Mucosa of descending colon (tissue), 3 donors: ENCODE data around the gene SDF4. TPM values are rescaled to one million over a fixed set of nuclear protein-coding genes. Genes with fewer than 3 reads are reported as not detected.

Source experiments
- ATAC-seq: fragments of 200-7000 bp; cut with Tn5 transposase; one replicate; pipeline ENCODE4 v1.9.1; 2020; ENCODE audit warnings: mild to moderate bottlenecking, moderate library complexity
- DNase-seq, 3 donors: peaks; one replicate each; pipeline ENCODE4 v3.0.0-alpha.2; 2020
- H3K36me3 ChIP-seq: fragments of 200-600 bp; one replicate; pipeline ENCODE4 v1.8.0; 2021; ENCODE audit warnings: low read depth, mild to moderate bottlenecking
- H3K4me1 ChIP-seq: fragments of 200-600 bp; one replicate; pipeline ENCODE4 v1.8.0; 2021; ENCODE audit warnings: low read depth, mild to moderate bottlenecking
- H3K4me3 ChIP-seq: fragments of 200-600 bp; one replicate; pipeline ENCODE4 v1.8.0; 2021; ENCODE audit warnings: mild to moderate bottlenecking
- H3K9me3 ChIP-seq: fragments of 200-600 bp; one replicate; pipeline ENCODE4 v1.8.0; 2021; ENCODE audit warnings: mild to moderate bottlenecking
- intact Hi-C, 2 donors: fragments of 100-400 bp; cut with DNase I in 1 of 2; cut with micrococcal nuclease in 1 of 2; formaldehyde crosslinking; loops; one replicate each; pipeline versions ENCODE4 v1.11.0 to v1.11.1; 2022; cut with DNase I, micrococcal nuclease
- total RNA-seq, 3 donors: library from RNA; stranded (reverse); fragmentation: NEBNext Ultra II Directional in 2 of 3; extraction: Animal tissue kit (Norgen Biotek cat#: 25700) in 2 of 3; gene quantifications; one replicate each; pipeline versions ENCODE4 v1.2.1 to v1.2.4, GENCODE V29; 2021 to 2023
- TF ChIP-seq, protein P1 (sequence below): fragments of 200-600 bp; IDR thresholded peaks from one replicate; pipeline ENCODE4 v1.8.0; 2022; ENCODE audit warnings: antibody characterized with exemption, mild to moderate bottlenecking
- donor health status: DM: no; HTN: no; CAD: no; lungs with moderate emphysema.
- donor health status: DM: no; HTN: no; CAD: no.
- donor health status: DM: no; HTN: yes; CAD: no.

The SDF4 gene
- total RNA-seq, 3 donors from 2014 or later, result 169 to 257 (median 226) TPM

DNA sequence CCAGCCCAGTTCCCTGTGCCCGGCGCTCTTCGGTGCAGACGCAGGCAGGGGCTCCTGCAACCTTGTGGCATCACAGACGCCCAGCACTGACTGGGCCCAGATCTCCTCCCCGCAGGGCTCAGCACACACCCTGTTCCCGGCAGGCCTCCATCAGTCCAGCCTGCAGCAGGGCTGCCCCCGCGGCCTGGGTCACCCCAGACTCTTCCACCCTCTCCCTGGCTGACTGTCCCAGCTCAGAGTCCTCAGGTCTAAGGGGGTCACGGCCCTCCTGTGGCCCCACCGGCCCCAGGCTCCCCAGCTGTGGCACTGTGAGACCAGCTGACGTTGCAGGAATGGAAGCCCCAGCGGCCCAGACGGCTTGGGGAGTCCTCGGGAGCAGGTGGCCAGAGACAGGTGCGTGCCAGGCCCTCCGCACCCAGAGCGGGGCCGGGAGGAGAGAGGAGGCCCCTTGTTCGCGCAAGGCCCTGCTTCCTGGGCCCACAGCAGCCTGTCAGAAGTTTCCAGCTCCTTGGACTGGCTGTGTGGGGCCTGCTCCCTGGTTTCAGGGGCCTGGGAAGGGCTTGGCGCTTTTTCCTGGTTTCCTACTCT is 4.5 kb upstream of the SDF4 start:
- TF ChIP-seq, protein P1, sequence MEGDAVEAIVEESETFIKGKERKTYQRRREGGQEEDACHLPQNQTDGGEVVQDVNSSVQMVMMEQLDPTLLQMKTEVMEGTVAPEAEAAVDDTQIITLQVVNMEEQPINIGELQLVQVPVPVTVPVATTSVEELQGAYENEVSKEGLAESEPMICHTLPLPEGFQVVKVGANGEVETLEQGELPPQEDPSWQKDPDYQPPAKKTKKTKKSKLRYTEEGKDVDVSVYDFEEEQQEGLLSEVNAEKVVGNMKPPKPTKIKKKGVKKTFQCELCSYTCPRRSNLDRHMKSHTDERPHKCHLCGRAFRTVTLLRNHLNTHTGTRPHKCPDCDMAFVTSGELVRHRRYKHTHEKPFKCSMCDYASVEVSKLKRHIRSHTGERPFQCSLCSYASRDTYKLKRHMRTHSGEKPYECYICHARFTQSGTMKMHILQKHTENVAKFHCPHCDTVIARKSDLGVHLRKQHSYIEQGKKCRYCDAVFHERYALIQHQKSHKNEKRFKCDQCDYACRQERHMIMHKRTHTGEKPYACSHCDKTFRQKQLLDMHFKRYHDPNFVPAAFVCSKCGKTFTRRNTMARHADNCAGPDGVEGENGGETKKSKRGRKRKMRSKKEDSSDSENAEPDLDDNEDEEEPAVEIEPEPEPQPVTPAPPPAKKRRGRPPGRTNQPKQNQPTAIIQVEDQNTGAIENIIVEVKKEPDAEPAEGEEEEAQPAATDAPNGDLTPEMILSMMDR, result no peak
- Histone ChIP-seq H3K4me1 (peaks cover 26% of the 10 kb centered on the region), H3K4me3 (no peak overlapping the region), H3K9me3 (no peaks in the 10 kb centered on the region), H3K36me3 (no peaks in the 10 kb centered on the region)
- DNase-seq (no peak), ATAC-seq (no peak)
- intact Hi-C loops, result no loop called here

- no peaks in the 10 kb centered on the region for H3K36me3 ChIP-seq
- TF ChIP-seq, protein P1, result no peak
- ATAC-seq (no peak), DNase-seq (no peak)
- intact Hi-C loops, result no loop called here
- no peak overlapping the region for H3K4me3 ChIP-seq
- no peaks in the 10 kb centered on the region for H3K9me3 ChIP-seq
- H3K4me1 ChIP-seq, result peaks cover 33% of the 10 kb centered on the region
Measured at GRCh38 chr1:1235016-1235744, 3.4 kb upstream of the SDF4 start.

GRCh38 chr1:1234180-1234808 is 2.5 kb upstream of the SDF4 start:
- ATAC-seq, result no peak
- no peak for DNase-seq
- intact Hi-C loops, result no loop called here

GRCh38 chr1:1233567-1233892 is 1.7 kb upstream of the SDF4 start:
- no peak for ATAC-seq
- DNase-seq, result no peak
- no peaks in the 10 kb centered on the region for H3K9me3 ChIP-seq
- H3K4me1 ChIP-seq, result peaks cover 44% of the 10 kb centered on the region
- H3K36me3 ChIP-seq, result peaks cover 2% of the 10 kb centered on the region
- TF ChIP-seq, protein P1, result no peak
- H3K4me3 ChIP-seq, result no peak overlapping the region
- intact Hi-C loops, result no loop called here

More at GRCh38 chr1:1234180-1234808, 2.5 kb upstream of the SDF4 start:
- H3K9me3 ChIP-seq, result no peaks in the 10 kb centered on the region
- H3K4me3 ChIP-seq, result no peak overlapping the region
- H3K4me1 ChIP-seq, result peaks cover 42% of the 10 kb centered on the region
- TF ChIP-seq, protein P1, result no peak
- H3K36me3 ChIP-seq, result no peaks in the 10 kb centered on the region

GRCh38 chr1:1232796-1233566 is 1.2 kb upstream of the SDF4 start:
- intact Hi-C loops, result no loop called here
- H3K36me3 ChIP-seq, result peaks cover 3% of the 10 kb centered on the region
- TF ChIP-seq, protein P1, result no peak
- H3K9me3 ChIP-seq, result no peaks in the 10 kb centered on the region
- H3K4me3 ChIP-seq, result no peak overlapping the region
- DNase-seq (peak in 1 of 3 donors; percentile 68), ATAC-seq (no peak)
- peaks cover 38% of the 10 kb centered on the region for H3K4me1 ChIP-seq
